CD4-positive, alpha-beta T cell (primary cell): ENCODE measurements around the gene GABRB3. TPM values are rescaled to one million over a fixed set of nuclear protein-coding genes. Genes with fewer than 3 reads are reported as not detected.

Experiments used
- ATAC-seq: fragments of 200-7000 bp; cut with Tn5 transposase; one replicate; pipeline ENCODE4 v1.10.0; 2022; ENCODE audit warnings: mild to moderate bottlenecking; ENCODE audit not compliant: poor library complexity
- CTCF ChIA-PET: fragments of 350-600 bp; sonication (Branson Sonifier 250); formaldehyde crosslinking; loops from one replicate; lab custom pipeline; 2021; ENCODE audit warnings: antibody characterized with exemption, inconsistent platforms; lab: Charles Lee
- POLR2A ChIA-PET: fragments of 350-600 bp; sonication (Branson Sonifier 250); formaldehyde crosslinking; loops from one replicate; lab custom pipeline; 2021; ENCODE audit warnings: antibody characterized with exemption, inconsistent platforms; lab: Charles Lee
- DNase-seq, 14 experiments: peaks; one replicate each; pipeline ENCODE4 v3.0.0-alpha.2; 2013 to 2020; ENCODE audit warnings: mixed read lengths in 2 of 14
- H3K27ac ChIP-seq, 2 donors: one replicate each; pipeline versions ENCODE4 v1.5.1 to v1.7.0; 2013; ENCODE audit warnings: low read length in 2 of 2, low read depth in 1 of 2, mild to moderate bottlenecking in 1 of 2
- H3K27me3 ChIP-seq, 2 experiments: 1 replicate in 1 of 2; 2 replicates in 1 of 2; pipeline versions ENCODE4 v1.6.1 to v1.7.0; 2013; ENCODE audit warnings: low read length in 2 of 2, control low read depth in 1 of 2, mild to moderate bottlenecking in 1 of 2, moderate library complexity in 1 of 2; ENCODE audit not compliant: insufficient read depth in 2 of 2, control insufficient read depth in 1 of 2
- H3K36me3 ChIP-seq: one replicate; pipeline ENCODE4 v1.6.1; 2013; ENCODE audit warnings: low read length, control low read depth; ENCODE audit not compliant: insufficient read depth
- H3K4me1 ChIP-seq: one replicate; pipeline ENCODE4 v1.6.1; 2013; ENCODE audit warnings: low read length, control low read depth; ENCODE audit not compliant: insufficient read depth
- H3K4me3 ChIP-seq: one replicate; pipeline ENCODE4 v1.5.1; 2013; ENCODE audit warnings: mild to moderate bottlenecking, low read length, moderate library complexity
- H3K9me3 ChIP-seq, 2 experiments: 1 replicate in 1 of 2; 2 replicates in 1 of 2; pipeline versions ENCODE4 v1.6.1 to v1.7.0; 2013; ENCODE audit warnings: low read length in 2 of 2, mild to moderate bottlenecking in 2 of 2, control low read depth in 1 of 2, moderate library complexity in 1 of 2; ENCODE audit not compliant: control insufficient read depth in 1 of 2, insufficient read depth in 1 of 2
- H3K27ac Mint-ChIP-seq: one replicate; pipeline ENCODE4 v1.8.0; 2020; ENCODE audit warnings: mixed read lengths
- H3K27me3 Mint-ChIP-seq: one replicate; pipeline ENCODE4 v1.8.0; 2021; ENCODE audit warnings: mixed read lengths
- H3K36me3 Mint-ChIP-seq: one replicate; pipeline ENCODE4 v1.8.0; 2021; ENCODE audit warnings: low read depth, mixed read lengths
- H3K4me1 Mint-ChIP-seq: one replicate; pipeline ENCODE4 v1.8.0; 2021; ENCODE audit warnings: low read depth, mixed read lengths
- H3K4me3 Mint-ChIP-seq: one replicate; pipeline ENCODE4 v1.8.0; 2020; ENCODE audit warnings: mild to moderate bottlenecking, mixed read lengths
- H3K9me3 Mint-ChIP-seq: one replicate; pipeline ENCODE4 v1.8.0; 2020; ENCODE audit warnings: mixed read lengths
- CTCF ChIP-seq: fragments of 200-600 bp; IDR thresholded peaks from one replicate; pipeline ENCODE4 v1.8.0; 2022; ENCODE audit warnings: antibody characterized with exemption, mild to moderate bottlenecking
- intact Hi-C, 2 experiments: fragments of 100-400 bp; cut with DNase I in 1 of 2; cut with micrococcal nuclease in 1 of 2; formaldehyde crosslinking; loops; one replicate each; pipeline versions ENCODE4 v1.15.1 to v1.9.0; 2023 to 2025; cut with DNase I, micrococcal nuclease
- total RNA-seq, 174 experiments: library from RNA in 2 of 174; stranded (reverse) in 2 of 174; gene quantifications; one replicate each; pipeline ENCODE4 v1.2.3 and lab custom pipeline; 2021 to 2026

The GABRB3 gene
- total RNA-seq, 2 experiments from 2014 or later = not detected

- ATAC-seq = no peak
- POLR2A ChIA-PET = no interaction called here
- H3K27ac ChIP-seq = no peak overlapping the region
- Mint-ChIP-seq H3K36me3 (no peaks in the 10 kb centered on the region), H3K4me3 (no peak overlapping the region), H3K4me1 (no peaks in the 10 kb centered on the region), H3K27me3 (no peaks in the 10 kb centered on the region), H3K9me3 (peaks cover 2% of the 10 kb centered on the region), H3K27ac (no peak overlapping the region)
- no peaks in the 10 kb centered on the region for H3K27me3 ChIP-seq
- peaks cover 0 to 11% of the 10 kb centered on the region in 2 experiments for H3K9me3 ChIP-seq
- CTCF ChIA-PET = no interaction called here
- no peaks in the 10 kb centered on the region for H3K36me3 ChIP-seq
- H3K4me3 ChIP-seq = no peak overlapping the region
- TF ChIP-seq CTCF = no peak
- intact Hi-C loops = loop anchor here in 1 of 2 experiments (10.0 kb wide), 1 partner anchor 57 kb away; no protein-coding TSS in a partner anchor
- H3K4me1 ChIP-seq = no peaks in the 10 kb centered on the region
- no peak for DNase-seq
Observed at GRCh38 chr15:26661748-26662147, 111.1 kb downstream of the GABRB3 start.

DNA sequence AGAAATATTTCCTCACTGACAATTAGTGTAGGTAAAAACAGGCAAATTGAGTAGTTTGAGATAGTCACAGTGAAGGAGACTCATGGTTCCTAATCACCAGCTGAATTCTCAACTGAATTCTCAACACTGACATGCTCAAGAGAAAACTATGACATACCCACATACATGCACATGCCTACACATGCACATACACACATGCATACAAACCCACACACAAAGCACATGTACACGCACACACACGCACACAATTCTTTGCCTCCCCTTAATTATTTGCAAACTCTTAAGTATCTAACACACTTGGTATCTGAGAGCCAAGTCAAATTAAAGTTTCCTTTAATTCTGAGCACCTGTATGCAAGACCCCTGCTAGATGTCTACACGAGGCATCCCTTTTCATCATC lies 111.8 kb downstream of the GABRB3 start:
- Mint-ChIP-seq H3K4me3 (no peak overlapping the region), H3K27me3 (no peaks in the 10 kb centered on the region), H3K27ac (no peak overlapping the region), H3K36me3 (no peaks in the 10 kb centered on the region), H3K9me3 (peaks cover 2% of the 10 kb centered on the region), H3K4me1 (no peaks in the 10 kb centered on the region)
- DNase-seq (no peak), ATAC-seq (no peak)
- no peaks in the 10 kb centered on the region for H3K36me3 ChIP-seq
- H3K27ac ChIP-seq = no peak overlapping the region
- peaks cover 0 to 11% of the 10 kb centered on the region in 2 experiments for H3K9me3 ChIP-seq
- H3K4me3 ChIP-seq = no peak overlapping the region
- TF ChIP-seq CTCF = no peak
- H3K4me1 ChIP-seq = no peaks in the 10 kb centered on the region
- H3K27me3 ChIP-seq = no peaks in the 10 kb centered on the region
- ChIA-PET POLR2A (no interaction called here), CTCF (no interaction called here)
- intact Hi-C loops = loop anchor here in 1 of 2 experiments (10.0 kb wide), 1 partner anchor 56 kb away; no protein-coding TSS in a partner anchor

DNA sequence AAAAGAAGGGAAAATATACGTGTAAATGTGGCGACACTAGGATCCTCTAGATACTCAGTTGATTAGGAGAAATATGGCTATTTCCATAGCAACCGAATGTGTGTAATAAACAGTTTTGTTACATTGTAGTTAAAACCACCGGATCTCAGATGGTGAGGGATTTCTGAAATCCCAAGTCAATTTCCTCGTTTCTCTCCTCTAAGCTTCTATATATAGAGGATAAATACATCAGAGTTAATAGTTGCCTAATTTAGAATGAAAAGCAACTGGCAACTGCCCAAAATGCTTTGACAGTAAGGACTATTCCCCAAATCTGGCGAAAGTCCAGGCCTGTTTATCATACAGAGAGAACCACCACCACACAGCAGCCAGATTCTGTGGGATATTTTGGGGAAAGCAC lies 112.6 kb downstream of the GABRB3 start:
- no peak overlapping the region for H3K27ac ChIP-seq
- ChIA-PET POLR2A (no interaction called here), CTCF (no interaction called here)
- ATAC-seq = no peak
- H3K27me3 Mint-ChIP-seq = no peaks in the 10 kb centered on the region
- H3K36me3 Mint-ChIP-seq = no peaks in the 10 kb centered on the region
- intact Hi-C loops = loop anchor here in 1 of 2 experiments (10.0 kb wide), 1 partner anchor 55 kb away; no protein-coding TSS in a partner anchor
- peaks cover 0 to 10% of the 10 kb centered on the region in 2 experiments for H3K9me3 ChIP-seq
- H3K4me1 ChIP-seq = no peaks in the 10 kb centered on the region
- no peak overlapping the region for H3K4me3 ChIP-seq
- no peak for DNase-seq
- no peak for TF ChIP-seq CTCF
- no peaks in the 10 kb centered on the region for H3K36me3 ChIP-seq
- no peaks in the 10 kb centered on the region for H3K4me1 Mint-ChIP-seq
- no peak overlapping the region for H3K27ac Mint-ChIP-seq
- H3K27me3 ChIP-seq = no peaks in the 10 kb centered on the region
- H3K9me3 Mint-ChIP-seq = peaks cover 4% of the 10 kb centered on the region
- no peak overlapping the region for H3K4me3 Mint-ChIP-seq
